ENCODE measurements around the gene CCIN.

DNA sequence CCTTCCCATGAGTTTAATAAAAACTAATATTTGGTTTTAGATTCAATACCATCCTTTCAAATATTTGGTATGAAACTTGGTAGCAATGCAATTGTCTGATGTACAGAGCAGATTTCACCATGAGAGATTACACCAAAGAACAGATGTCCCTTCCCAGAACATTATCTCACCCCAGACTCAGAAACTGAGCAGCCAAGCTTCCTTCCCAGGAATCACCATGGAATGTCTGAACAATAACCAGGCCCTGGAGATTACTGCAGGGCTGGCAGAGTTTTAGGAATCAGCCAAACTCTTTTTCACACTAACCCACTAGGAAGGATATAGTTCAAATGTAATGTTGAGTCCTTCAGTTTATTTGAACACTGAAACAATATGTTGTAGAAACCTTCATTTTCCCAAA, 45.4 kb downstream of the CCIN start:
- TF ChIP-seq, protein P1, sequence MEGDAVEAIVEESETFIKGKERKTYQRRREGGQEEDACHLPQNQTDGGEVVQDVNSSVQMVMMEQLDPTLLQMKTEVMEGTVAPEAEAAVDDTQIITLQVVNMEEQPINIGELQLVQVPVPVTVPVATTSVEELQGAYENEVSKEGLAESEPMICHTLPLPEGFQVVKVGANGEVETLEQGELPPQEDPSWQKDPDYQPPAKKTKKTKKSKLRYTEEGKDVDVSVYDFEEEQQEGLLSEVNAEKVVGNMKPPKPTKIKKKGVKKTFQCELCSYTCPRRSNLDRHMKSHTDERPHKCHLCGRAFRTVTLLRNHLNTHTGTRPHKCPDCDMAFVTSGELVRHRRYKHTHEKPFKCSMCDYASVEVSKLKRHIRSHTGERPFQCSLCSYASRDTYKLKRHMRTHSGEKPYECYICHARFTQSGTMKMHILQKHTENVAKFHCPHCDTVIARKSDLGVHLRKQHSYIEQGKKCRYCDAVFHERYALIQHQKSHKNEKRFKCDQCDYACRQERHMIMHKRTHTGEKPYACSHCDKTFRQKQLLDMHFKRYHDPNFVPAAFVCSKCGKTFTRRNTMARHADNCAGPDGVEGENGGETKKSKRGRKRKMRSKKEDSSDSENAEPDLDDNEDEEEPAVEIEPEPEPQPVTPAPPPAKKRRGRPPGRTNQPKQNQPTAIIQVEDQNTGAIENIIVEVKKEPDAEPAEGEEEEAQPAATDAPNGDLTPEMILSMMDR (IDR thresholded peaks at IDR 0.05): no peak
- TF ChIP-seq TAF1 (IDR thresholded peaks at IDR 0.05; ENCODE audit: borderline replicate concordance, low read depth, low read length) (no peak), FOSL2 (IDR thresholded peaks at IDR 0.05; ENCODE audit: borderline replicate concordance, low read depth) (no peak), GABPA (IDR thresholded peaks at IDR 0.05; ENCODE audit: low read depth) (no peak), EP300 (IDR thresholded peaks at IDR 0.05; ENCODE audit: borderline replicate concordance in 1 of 2, low read depth in 1 of 2, low read length in 1 of 2) (no peak), NRF1 (IDR thresholded peaks at IDR 0.05; ENCODE audit: low read depth, low read length) (no peak)

Data from SK-N-SH (cell line).